K562 (cell line): Measurements from ENCODE around the gene SNRPA. TPM values are rescaled to one million over a fixed set of nuclear protein-coding genes. Genes with fewer than 3 reads are reported as not detected.

ENCODE experiments used
- ATAC-seq: fragments of 200-7000 bp; cut with Tn5 transposase; 3 replicates; pipeline ENCODE4 v1.9.1; 2020; ENCODE audit warnings: moderate library complexity
- BruUV-seq: library from RNA; stranded (reverse); fragments of 400-500 nt; replicated peaks from 2 replicates; lab custom pipeline; 2021; lab: Mats Ljungman, UMichigan
- CTCF ChIA-PET: fragments of 300-600 bp; formaldehyde crosslinking; extraction: SDS; loops from one replicate; lab custom pipeline; 2021; ENCODE audit warnings: low intra/inter-chr PET ratio; lab: Yijun Ruan, JAX
- POLR2A ChIA-PET: fragments of 300-600, 350-650 bp; sonication (Branson Sonifier 250); formaldehyde crosslinking; extraction: SDS; loops from one replicate; lab custom pipeline; 2021; ENCODE audit warnings: antibody characterized with exemption, inconsistent platforms; lab: Yijun Ruan, JAX
- DNase-seq, 4 experiments: peaks; one replicate each; pipeline versions ENCODE4 v3.0.0 to v3.0.0-alpha.2; 2011 to 2018; ENCODE audit warnings: low spot score in 3 of 4, mixed read lengths in 3 of 4; ENCODE audit errors: extremely low read depth in 1 of 4
- FAIRE-seq: peaks from 2 replicates; lab custom pipeline; 2011; peaks lifted over from hg19 to GRCh38; lab: Jason Lieb, UNC
- H2AFZ ChIP-seq: 2 replicates; pipeline ENCODE4 v1.6.0; 2011; ENCODE audit warnings: low read depth, low read length, control low read depth, inconsistent platforms
- H3K27ac ChIP-seq: fragments of 200-600 bp; 3 replicates; pipeline ENCODE4 v1.8.0; 2011; ENCODE audit warnings: low read depth, mild to moderate bottlenecking, control low read depth, inconsistent platforms, low read length, moderate library complexity, mixed read lengths; ENCODE audit errors: extremely low read depth
- H3K27me3 ChIP-seq, 2 experiments: fragments of 300-600 bp in 1 of 2; 2 replicates in 1 of 2; 3 replicates in 1 of 2; pipeline versions ENCODE4 v1.6.0 to v1.8.0; 2011; ENCODE audit warnings: inconsistent platforms in 2 of 2, low read length in 2 of 2, mild to moderate bottlenecking in 1 of 2, mixed read lengths in 1 of 2, moderate library complexity in 1 of 2; ENCODE audit not compliant: control insufficient read depth in 2 of 2, insufficient read depth in 2 of 2
- H3K36me3 ChIP-seq: fragments of 300-600 bp; 3 replicates; pipeline ENCODE4 v1.8.0; 2011; ENCODE audit warnings: mild to moderate bottlenecking, low read length, inconsistent platforms; ENCODE audit not compliant: control insufficient read depth, insufficient read depth
- H3K4me1 ChIP-seq, 2 experiments: fragments of 200-600 bp in 1 of 2; replicated peaks in 1 of 2; 2 replicates in 1 of 2; 3 replicates in 1 of 2; pipeline versions ENCODE4 v1.5.1 to v1.8.0; 2011; ENCODE audit warnings: inconsistent platforms in 2 of 2, low read length in 2 of 2, mild to moderate bottlenecking in 1 of 2, mixed read lengths in 1 of 2, moderate library complexity in 1 of 2; ENCODE audit not compliant: control insufficient read depth in 2 of 2, insufficient read depth in 2 of 2
- H3K4me2 ChIP-seq: 2 replicates; pipeline ENCODE4 v1.6.1; 2011; ENCODE audit warnings: low read length, control low read depth, inconsistent platforms, mixed read lengths; ENCODE audit not compliant: insufficient read depth
- H3K4me3 ChIP-seq: fragments of 200-600 bp; sonication (generic), shearing (Covaris generic); 2 replicates; pipeline ENCODE4 v1.5.1; 2016; ENCODE audit warnings: control low read depth, inconsistent platforms
- H3K79me2 ChIP-seq: fragments of 200-600 bp; 3 replicates; pipeline ENCODE4 v1.8.0; 2011; ENCODE audit warnings: low read length, inconsistent platforms; ENCODE audit not compliant: control insufficient read depth, insufficient read depth
- H3K9ac ChIP-seq, 2 experiments: 2 replicates each; pipeline versions ENCODE4 v1.6.0 to v1.6.1; 2011; ENCODE audit warnings: low read depth in 2 of 2, low read length in 2 of 2, control low read depth in 1 of 2, inconsistent platforms in 1 of 2, mild to moderate bottlenecking in 1 of 2, mixed read lengths in 1 of 2; ENCODE audit not compliant: insufficient read depth in 1 of 2
- H3K9me1 ChIP-seq: one replicate; pipeline ENCODE4 v1.6.0; 2011; ENCODE audit warnings: inconsistent platforms, mild to moderate bottlenecking, low read length, moderate library complexity; ENCODE audit not compliant: control insufficient read depth, insufficient read depth
- H3K9me3 ChIP-seq: replicated peaks from 2 replicates; pipeline ENCODE4 v1.5.1; 2011; ENCODE audit warnings: low read depth, low read length, inconsistent platforms; ENCODE audit not compliant: control insufficient read depth, insufficient read depth
- H4K20me1 ChIP-seq: replicated peaks from 2 replicates; pipeline ENCODE4 v1.6.1; 2011; ENCODE audit warnings: low read length, inconsistent platforms, mixed read lengths; ENCODE audit not compliant: control insufficient read depth, insufficient read depth
- CBX1 ChIP-seq: sonication (generic); IDR thresholded peaks from 2 replicates; pipeline ENCODE4 v1.6.1; 2016; ENCODE audit warnings: antibody characterized with exemption, low read depth, mild to moderate bottlenecking
- CREB5 ChIP-seq: fragments of 250-450 bp; sonication (Bioruptor Pico); IDR thresholded peaks from 2 replicates; pipeline ENCODE4 v1.5.0; 2020; ENCODE audit warnings: mild to moderate bottlenecking
- ETV5 ChIP-seq: sonication (generic); formaldehyde crosslinking; IDR thresholded peaks from 2 replicates; pipeline ENCODE4 v1.4.0; 2020; ENCODE audit warnings: low read depth, mild to moderate bottlenecking, missing genetic modification reagents
- MGA ChIP-seq: fragments of 450-650 bp; IDR thresholded peaks from 2 replicates; pipeline ENCODE4 v1.6.1; 2016; ENCODE audit warnings: mild to moderate bottlenecking, moderate library complexity
- SUPT5H ChIP-seq: fragments of 450-650 bp; IDR thresholded peaks from 2 replicates; pipeline ENCODE4 v1.6.1; 2016
- ZKSCAN8 ChIP-seq: fragments of 200-800 bp; sonication (Bioruptor generic); IDR thresholded peaks from 2 replicates; pipeline ENCODE4 v1.6.1; 2016; ENCODE audit warnings: missing genetic modification characterization, missing compliant biosample characterization
- WGBS: fragments of 100-300 bp; shearing (Covaris generic); methylation state at CpG from one replicate; pipeline ENCODE4 v1.1.6; 2016; ENCODE audit warnings: low coverage, mixed read lengths; ENCODE audit not compliant: insufficient coverage; ENCODE audit errors: missing lambda C conversion rate; 5-methylcytosine and 5-hydroxymethylcytosine counted together
- in situ Hi-C: fragments of 300-500 bp; cut with MboI; formaldehyde crosslinking; loops from 4 replicates; pipeline ENCODE4 v1.15.0; 2018; ENCODE audit warnings: inconsistent platforms, mixed read lengths
- intact Hi-C: fragments of 100-400 bp; cut with micrococcal nuclease; formaldehyde crosslinking; loops from 2 replicates; pipeline ENCODE4 v1.14.2; 2022
- polyA plus RNA-seq, 8 experiments: library from polyadenylated mRNA; depleted of rRNA in 4 of 8; stranded (reverse) in 5 of 8; unstranded in 3 of 8; fragments of >200 nt; fragmentation: Nextera tagmentation in 2 of 8; fragmentation: Illumina TruSeq in 1 of 8; extraction: Ambion mirVana in 2 of 8; extraction: Trizol in 1 of 8; gene quantifications; 2 replicates each; pipeline versions ENCODE4 v1.2.1 to v1.2.3, GENCODE V29; 2011 to 2014; ENCODE audit warnings: inconsistent platforms in 1 of 8, missing spikeins in 1 of 8
- total RNA-seq, 7 experiments: library from RNA; depleted of rRNA in 6 of 7; stranded (reverse); fragments of >200 nt in 6 of 7; fragmentation: Illumina TruSeq in 2 of 7; extraction: Trizol in 2 of 7; gene quantifications; 2 replicates each; pipeline versions ENCODE4 v1.2.1 to v1.2.3, GENCODE V29; 2011 to 2021; ENCODE audit warnings: low replicate concordance in 1 of 7

SNRPA gene
- total and polyA plus RNA-seq, 9 of the 15 experiments (the other 6 are each of a cell fraction or from before 2014, with no cell fraction given) = 16.3 to 311 (median 193) TPM

GRCh38 chr19:40797963-40798682 lies 47.1 kb downstream of the SNRPA start:
- ATAC-seq = peak; percentile 76
- Histone ChIP-seq H3K36me3 (peaks cover 29% of the 10 kb centered on the region; the same call in 2 of the 3 replicates), H2AFZ (peak overlapping the region; percentile 88), H4K20me1 (peaks cover 19% of the 10 kb centered on the region), H3K9me1 (peaks cover 8% of the 10 kb centered on the region), H3K4me2 (peak overlapping the region; percentile 76), H3K4me1 (peaks cover 40 to 49% of the 10 kb centered on the region in 2 experiments), H3K4me3 (peak overlapping the region; percentile 38), H3K9ac (peak overlapping the region; percentile 68 to 89), H3K27me3 (no peaks in the 10 kb centered on the region), H3K9me3 (no peaks in the 10 kb centered on the region), H3K27ac (peak overlapping the region; percentile 78), H3K79me2 (peaks cover 39% of the 10 kb centered on the region)
- intact Hi-C loops = loop anchor here (1.0 to 2.0 kb wide), 2 partner anchors 20 to 47 kb away; partner anchors contain the start of genes ACTMAP, RAB4B and SNRPA
- ChIA-PET CTCF (no interaction called here), POLR2A (interaction anchor here (0.6 to 1.9 kb wide), 10 partner anchors 9 to 466 kb away, joined by 3 to 15 read pairs (median 3); partner anchors contain the start of genes ACTMAP, BLVRB and RAB4B)
- BruUV-seq = TSS peak; percentile 96
- WGBS = 9% methylated on average over 28 of the region's 28 CpGs
- FAIRE-seq = no peak
- DNase-seq = peak; percentile 74 to 87 (median 78)
- in situ Hi-C loops = no loop called here
- TF ChIP-seq ETV5 (0 out of 2 replicates have a peak, but pooled peaks have one; percentile 16), CBX1 (peak; percentile 31; the same call in 1 of the 2 replicates), CREB5 (CRISPR knock-in tag) (no peak), MGA (peak; percentile 92; the same call in 1 of the 2 replicates), ZKSCAN8 (CRISPR knock-in tag) (no peak), SUPT5H (peak; percentile 72)
